Fibroblast of villous mesenchyme (primary cell): ENCODE data around the gene ZNF24. TPM values are rescaled to one million over a fixed set of nuclear protein-coding genes. Genes with fewer than 3 reads are reported as not detected.

Experiments used
- DNase-seq: peaks from one replicate; pipeline ENCODE4 v3.0.0-alpha.2; 2010; ENCODE audit warnings: low read depth
- H3K4me3 ChIP-seq: 2 replicates; pipeline ENCODE4 v1.5.1; 2011; ENCODE audit warnings: low read depth, mild to moderate bottlenecking, low read length
- total RNA-seq: library from RNA; depleted of rRNA; stranded (reverse); fragments of >200 nt; gene quantifications from 2 replicates; pipeline ENCODE4 v1.2.3, GENCODE V29; 2012
- TF ChIP-seq, protein P1 (sequence below): IDR thresholded peaks from 2 replicates; pipeline ENCODE4 v1.5.1; 2012; ENCODE audit warnings: low read depth, mild to moderate bottlenecking, low read length; ENCODE audit not compliant: insufficient read depth

The ZNF24 gene
- total RNA-seq, 1 donor = 41.0 TPM

DNA sequence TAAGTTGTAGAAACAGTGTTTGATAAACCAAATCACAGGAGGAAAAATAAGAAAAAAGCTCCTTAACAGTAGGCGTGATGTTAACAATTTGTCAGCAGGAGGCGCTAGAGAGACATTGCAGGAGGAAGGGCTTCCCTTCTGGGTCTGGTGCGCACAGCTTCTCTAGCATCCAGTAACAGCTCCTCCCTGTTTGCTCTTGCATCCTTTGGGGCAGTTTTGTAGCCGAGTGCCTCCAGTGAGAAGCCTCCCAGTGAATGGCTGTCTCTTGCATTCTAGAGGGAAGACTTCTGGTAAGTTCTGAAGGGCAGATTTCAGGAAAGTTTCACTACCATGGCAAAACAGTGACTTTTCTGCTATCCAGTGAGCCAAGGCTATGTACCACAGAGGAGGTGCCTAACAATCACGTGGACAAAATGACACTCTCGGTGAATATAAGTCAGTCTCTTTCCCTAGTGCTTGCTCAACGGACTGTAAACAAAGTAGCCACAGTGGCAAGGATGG, 42.4 kb upstream of the ZNF24 start:
- peak; percentile 89 for DNase-seq
- H3K4me3 ChIP-seq = no peak overlapping the region

DNA sequence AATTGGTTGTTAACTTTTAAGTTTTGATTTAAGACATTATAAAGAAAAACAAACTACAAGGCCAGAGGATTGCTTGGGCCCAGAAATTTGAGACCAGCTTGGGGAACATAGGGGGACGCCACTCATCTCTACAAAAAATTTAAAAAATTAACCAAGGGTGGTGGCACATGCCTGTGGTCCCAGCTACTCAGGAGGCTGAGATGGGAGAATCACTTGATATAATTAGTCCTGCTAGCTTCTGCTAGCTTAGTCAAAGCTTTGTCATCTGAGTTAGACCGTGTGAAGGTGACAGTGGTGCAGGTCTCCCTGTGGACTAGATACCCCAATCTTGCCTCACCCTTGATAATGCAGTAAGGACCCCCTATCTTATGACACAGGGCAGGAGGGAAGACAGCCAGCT, 38.9 kb upstream of the ZNF24 start:
- no peak for DNase-seq
- TF ChIP-seq, protein P1, sequence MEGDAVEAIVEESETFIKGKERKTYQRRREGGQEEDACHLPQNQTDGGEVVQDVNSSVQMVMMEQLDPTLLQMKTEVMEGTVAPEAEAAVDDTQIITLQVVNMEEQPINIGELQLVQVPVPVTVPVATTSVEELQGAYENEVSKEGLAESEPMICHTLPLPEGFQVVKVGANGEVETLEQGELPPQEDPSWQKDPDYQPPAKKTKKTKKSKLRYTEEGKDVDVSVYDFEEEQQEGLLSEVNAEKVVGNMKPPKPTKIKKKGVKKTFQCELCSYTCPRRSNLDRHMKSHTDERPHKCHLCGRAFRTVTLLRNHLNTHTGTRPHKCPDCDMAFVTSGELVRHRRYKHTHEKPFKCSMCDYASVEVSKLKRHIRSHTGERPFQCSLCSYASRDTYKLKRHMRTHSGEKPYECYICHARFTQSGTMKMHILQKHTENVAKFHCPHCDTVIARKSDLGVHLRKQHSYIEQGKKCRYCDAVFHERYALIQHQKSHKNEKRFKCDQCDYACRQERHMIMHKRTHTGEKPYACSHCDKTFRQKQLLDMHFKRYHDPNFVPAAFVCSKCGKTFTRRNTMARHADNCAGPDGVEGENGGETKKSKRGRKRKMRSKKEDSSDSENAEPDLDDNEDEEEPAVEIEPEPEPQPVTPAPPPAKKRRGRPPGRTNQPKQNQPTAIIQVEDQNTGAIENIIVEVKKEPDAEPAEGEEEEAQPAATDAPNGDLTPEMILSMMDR = no peak
- H3K4me3 ChIP-seq = no peak overlapping the region

More for the DNA sequence above, 42.4 kb upstream of the ZNF24 start:
- TF ChIP-seq, protein P1 = peak; percentile 94

DNA sequence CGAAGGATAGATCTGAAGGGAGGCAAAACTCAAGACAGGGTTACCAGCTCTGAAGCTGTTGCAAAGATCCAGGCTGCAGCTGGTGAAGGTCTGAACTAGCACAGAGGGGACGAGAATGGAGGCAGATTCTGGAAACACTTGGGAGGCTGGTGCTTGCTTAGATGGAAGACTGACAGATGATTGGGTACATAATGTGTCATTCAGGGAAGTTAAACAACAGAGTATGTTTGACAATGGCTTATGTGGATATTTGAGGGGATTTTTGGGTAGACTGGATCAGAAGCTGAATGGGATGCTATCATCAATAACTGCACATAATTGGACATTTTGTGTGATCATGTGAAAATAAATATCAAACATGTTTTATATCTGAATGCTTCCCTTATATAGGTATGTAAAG, 35.2 kb upstream of the ZNF24 start:
- no peak overlapping the region for H3K4me3 ChIP-seq
- DNase-seq = no peak
- TF ChIP-seq, protein P1 = no peak

DNA sequence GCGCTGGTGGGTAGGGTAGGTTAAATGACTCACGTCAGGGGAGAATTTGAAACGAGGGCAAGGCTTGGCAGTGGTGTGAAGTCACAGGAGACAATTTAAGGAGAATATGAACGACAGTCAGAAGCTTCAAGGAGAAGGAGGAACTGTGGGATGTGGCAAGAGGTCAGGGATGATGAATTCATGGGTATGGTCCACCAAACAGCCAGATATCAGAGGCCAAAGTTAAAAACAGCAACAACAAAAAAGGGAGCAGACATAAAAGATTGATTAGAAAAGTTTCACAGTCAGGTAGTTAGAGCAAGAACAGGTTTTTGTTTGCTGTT, 34.3 kb upstream of the ZNF24 start:
- H3K4me3 ChIP-seq = no peak overlapping the region
- TF ChIP-seq, protein P1 = no peak
- DNase-seq = no peak

DNA sequence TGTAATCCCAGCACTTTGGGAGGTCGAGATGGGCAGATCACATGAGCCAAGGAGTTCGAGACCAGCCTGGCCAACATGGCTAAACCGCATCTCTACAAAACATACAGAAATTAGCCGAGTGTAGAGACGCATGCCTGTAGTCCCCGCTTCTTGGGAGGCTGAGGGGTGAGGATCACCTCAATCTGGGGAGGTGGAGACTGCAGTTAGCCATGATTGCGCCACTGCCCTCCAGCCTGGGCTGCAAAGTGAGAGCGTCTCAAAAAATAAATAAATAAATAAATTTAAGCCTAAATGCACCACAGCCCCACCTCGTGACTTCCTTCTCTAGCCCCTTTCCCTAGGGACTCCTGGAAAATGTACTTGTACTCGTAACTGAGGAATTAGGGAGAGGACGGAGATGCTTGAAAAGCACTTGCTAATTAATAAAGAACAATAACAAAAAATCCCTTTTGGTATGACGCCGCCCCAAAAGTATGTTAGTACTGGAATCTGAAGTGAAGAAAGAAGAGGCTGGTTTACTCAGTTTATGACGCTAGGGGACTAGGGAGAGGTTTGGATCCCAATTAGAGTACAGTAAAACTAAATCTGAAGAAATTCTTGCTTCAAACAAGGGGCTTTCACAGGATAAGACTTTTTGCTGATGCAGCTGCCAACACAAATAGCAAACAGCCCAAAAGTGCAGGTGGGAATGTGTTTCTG, 33.8 kb upstream of the ZNF24 start:
- peak; percentile 45 for DNase-seq
- TF ChIP-seq, protein P1 = no peak
- H3K4me3 ChIP-seq = no peak overlapping the region

DNA sequence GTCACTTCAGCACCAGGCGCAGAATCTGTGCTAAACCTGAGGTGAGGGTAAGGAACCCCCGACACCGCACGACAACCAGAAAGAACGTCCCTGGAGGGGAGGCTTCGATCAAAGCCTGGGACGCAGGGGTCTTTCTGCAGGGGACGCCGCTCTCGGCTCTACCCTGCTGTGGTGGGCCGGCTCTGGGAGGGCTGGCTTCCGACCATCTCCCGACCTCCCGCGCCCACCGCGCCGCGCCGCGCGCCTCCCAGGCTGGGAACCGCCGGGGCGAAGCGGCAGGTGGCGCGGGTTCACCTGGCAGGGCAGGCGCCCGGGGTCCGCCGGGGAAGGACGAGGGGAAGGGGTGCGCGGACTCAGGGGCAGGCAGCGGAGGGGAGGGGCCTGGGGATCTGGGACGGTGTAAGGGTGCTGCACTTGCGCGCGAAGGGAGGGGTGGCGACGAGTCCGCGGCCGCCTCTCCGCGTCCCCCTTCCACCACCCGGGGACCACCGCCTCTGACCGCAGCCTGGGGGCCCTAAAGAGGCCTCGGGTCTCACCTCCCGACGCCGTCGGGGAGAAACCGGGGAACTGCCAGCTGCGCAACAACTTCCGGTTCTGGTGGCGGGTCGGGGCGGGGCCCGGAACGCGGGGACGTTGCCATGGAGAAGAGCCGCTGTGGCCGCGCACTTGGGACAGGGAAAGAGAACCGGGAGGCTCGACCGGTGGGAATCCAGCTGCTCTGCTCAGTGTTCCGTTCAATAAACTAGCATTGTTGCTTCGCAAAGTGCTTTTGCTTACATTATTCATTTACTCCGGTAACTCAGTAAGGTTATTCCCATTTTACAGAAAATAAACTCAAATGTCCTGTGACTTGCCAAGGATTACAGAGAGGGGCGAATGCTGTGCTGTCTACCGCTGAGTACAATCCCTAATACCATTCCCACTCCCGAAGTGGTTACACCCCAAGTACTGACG, 32.8 kb upstream of the ZNF24 start, which contains the start of gene ZNF396:
Gene ZNF396, minus strand, starts transcription at position 596 of the 954 bp plus-strand sequence. CDS start 3,045 bp downstream, outside the sequence.
- TF ChIP-seq, protein P1 = no peak
- H3K4me3 ChIP-seq = peak within 1 kb of the TSS; percentile 78
- peak; percentile 55 for DNase-seq
